Measurements from ENCODE around the gene DHX30. TPM values are rescaled to one million over a fixed set of nuclear protein-coding genes. Genes with fewer than 3 reads are reported as not detected.

DHX30 gene
- total RNA-seq, 1 donor from 2014 or later, result 54.6 TPM

DNA sequence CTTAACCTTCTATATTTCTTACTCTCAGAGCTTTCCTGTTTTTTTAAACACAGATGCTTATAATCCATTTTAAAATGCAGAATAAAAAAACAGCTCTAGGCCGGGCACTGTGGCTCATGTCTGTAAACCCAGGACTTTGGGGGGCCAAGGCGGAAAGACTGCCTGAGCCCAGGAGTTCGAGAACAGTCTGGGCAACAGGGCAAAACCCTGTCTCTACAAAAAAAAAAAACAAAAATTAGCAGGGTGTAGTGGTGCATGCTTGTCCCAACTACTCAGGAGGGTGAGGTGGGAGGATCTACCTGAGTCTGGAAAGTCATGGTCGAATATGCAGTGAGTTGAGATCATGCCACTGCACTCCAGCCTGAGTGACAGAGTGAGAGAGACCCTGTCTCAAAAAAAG is 36.8 kb upstream of the DHX30 start:
- H3K27me3 ChIP-seq (ENCODE audit: low read depth), result no peaks in the 10 kb centered on the region
- no peak overlapping the region for H3K27ac ChIP-seq
- ATAC-seq (no peak), DNase-seq (no peak)
- H3K4me1 ChIP-seq, result no peaks in the 10 kb centered on the region
- H3K36me3 ChIP-seq, result peaks cover 47% of the 10 kb centered on the region
- intact Hi-C loops (cut with DNase I), result no loop called here
- H3K9me3 ChIP-seq, result no peaks in the 10 kb centered on the region
- H3K4me3 ChIP-seq, result no peak overlapping the region
- TF ChIP-seq, protein P1, sequence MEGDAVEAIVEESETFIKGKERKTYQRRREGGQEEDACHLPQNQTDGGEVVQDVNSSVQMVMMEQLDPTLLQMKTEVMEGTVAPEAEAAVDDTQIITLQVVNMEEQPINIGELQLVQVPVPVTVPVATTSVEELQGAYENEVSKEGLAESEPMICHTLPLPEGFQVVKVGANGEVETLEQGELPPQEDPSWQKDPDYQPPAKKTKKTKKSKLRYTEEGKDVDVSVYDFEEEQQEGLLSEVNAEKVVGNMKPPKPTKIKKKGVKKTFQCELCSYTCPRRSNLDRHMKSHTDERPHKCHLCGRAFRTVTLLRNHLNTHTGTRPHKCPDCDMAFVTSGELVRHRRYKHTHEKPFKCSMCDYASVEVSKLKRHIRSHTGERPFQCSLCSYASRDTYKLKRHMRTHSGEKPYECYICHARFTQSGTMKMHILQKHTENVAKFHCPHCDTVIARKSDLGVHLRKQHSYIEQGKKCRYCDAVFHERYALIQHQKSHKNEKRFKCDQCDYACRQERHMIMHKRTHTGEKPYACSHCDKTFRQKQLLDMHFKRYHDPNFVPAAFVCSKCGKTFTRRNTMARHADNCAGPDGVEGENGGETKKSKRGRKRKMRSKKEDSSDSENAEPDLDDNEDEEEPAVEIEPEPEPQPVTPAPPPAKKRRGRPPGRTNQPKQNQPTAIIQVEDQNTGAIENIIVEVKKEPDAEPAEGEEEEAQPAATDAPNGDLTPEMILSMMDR (IDR thresholded peaks at IDR 0.05), result no peak

GRCh38 chr3:47772047-47772446 is 30.9 kb upstream of the DHX30 start:
- no peak for ATAC-seq
- H3K27me3 ChIP-seq (ENCODE audit: low read depth), result no peaks in the 10 kb centered on the region
- H3K36me3 ChIP-seq, result peaks cover 38% of the 10 kb centered on the region
- TF ChIP-seq, protein P1 (IDR thresholded peaks at IDR 0.05), result no peak
- no peak overlapping the region for H3K27ac ChIP-seq
- DNase-seq, result no peak
- no peaks in the 10 kb centered on the region for H3K9me3 ChIP-seq
- H3K4me1 ChIP-seq, result no peaks in the 10 kb centered on the region
- intact Hi-C loops (cut with DNase I), result no loop called here
- H3K4me3 ChIP-seq, result no peak overlapping the region

GRCh38 chr3:47772788-47773187 is 30.1 kb upstream of the DHX30 start:
- H3K27ac ChIP-seq, result no peak overlapping the region
- H3K4me3 ChIP-seq, result no peak overlapping the region
- DNase-seq (no peak), ATAC-seq (no peak)
- H3K4me1 ChIP-seq, result no peaks in the 10 kb centered on the region
- no peaks in the 10 kb centered on the region for H3K27me3 ChIP-seq (ENCODE audit: low read depth)
- no peaks in the 10 kb centered on the region for H3K9me3 ChIP-seq
- peaks cover 38% of the 10 kb centered on the region for H3K36me3 ChIP-seq
- intact Hi-C loops (cut with DNase I), result no loop called here
- TF ChIP-seq, protein P1 (IDR thresholded peaks at IDR 0.05), result no peak

DNA sequence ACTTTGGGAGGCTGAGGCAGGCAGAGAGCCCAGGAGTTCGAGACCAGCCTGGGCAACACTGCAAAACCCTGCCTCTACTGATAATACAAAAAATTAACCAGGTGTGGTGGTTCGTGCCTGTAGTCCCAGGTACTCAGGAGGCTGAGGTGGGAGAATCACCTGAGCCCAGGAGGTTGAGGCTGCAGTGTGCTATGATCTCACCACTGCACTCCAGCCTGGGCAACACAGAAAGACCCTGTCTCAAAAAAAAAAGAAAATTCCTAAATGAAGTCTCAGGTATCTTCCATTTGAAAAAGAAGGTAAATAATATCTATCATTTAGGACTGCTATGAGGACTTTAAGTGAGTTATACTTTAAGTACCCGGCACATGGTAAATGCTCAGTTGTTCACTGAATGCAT is 24.2 kb upstream of the DHX30 start:
- no peak overlapping the region for H3K27ac ChIP-seq
- H3K36me3 ChIP-seq, result no peaks in the 10 kb centered on the region
- no peak for DNase-seq
- TF ChIP-seq, protein P1 (IDR thresholded peaks at IDR 0.05), result no peak
- H3K4me1 ChIP-seq, result peaks cover 38% of the 10 kb centered on the region
- intact Hi-C loops (cut with DNase I), result no loop called here
- no peak overlapping the region for H3K4me3 ChIP-seq
- H3K27me3 ChIP-seq (ENCODE audit: low read depth), result no peaks in the 10 kb centered on the region
- ATAC-seq, result no peak
- H3K9me3 ChIP-seq, result no peaks in the 10 kb centered on the region

DNA sequence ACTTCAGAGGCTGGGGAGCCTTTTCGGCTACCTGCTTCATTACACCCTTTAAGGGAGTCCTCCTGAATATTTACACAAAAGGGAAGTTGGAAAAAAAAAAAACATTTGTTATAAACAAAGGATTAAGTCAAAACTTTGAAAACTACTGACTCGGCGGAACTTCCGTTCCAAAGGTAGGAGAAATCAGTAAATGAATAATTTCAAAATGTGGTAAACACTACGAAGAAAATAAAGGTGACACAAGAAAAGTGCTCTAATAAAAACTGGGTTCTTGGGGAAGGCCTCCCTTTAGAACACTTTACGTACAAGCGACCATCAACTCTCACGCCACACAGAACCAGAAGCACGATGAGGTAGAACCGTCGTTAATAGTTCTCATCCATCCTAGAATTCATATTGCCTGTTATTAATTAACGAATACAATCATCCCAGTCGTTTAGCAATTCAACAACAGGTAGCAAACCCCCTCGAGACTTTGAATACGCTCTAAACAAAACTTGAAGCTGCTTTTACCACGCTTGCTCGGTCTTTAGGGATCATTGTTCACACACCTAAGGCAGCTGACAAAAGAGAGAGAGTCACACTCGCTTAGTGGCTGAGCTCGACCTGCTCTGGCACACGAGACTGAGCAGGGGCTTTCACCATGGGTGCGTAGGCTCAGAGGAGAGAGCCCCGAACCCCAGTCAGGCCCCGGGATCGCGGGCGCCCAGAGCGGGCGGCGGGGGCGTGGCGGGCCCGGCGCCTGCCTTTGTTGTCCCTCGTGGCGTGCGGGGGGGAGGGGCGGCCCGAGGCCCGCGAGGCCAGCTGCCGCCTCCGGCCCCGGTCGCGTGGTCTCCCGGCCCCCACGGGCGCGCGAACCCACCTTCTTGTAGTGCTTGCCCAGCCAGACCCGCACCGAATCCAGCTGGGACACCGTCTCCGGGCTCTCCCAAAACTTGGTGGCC is 21.9 kb upstream of the DHX30 start:
- Histone ChIP-seq H3K27me3 (ENCODE audit: low read depth) (no peaks in the 10 kb centered on the region), H3K4me1 (peaks cover 38% of the 10 kb centered on the region), H3K36me3 (no peaks in the 10 kb centered on the region), H3K27ac (peak overlapping the region; percentile 99), H3K4me3 (peak overlapping the region; percentile 84), H3K9me3 (no peaks in the 10 kb centered on the region)
- peak; percentile 74 to 80 for ATAC-seq
- TF ChIP-seq, protein P1 (IDR thresholded peaks at IDR 0.05), result no peak
- intact Hi-C loops (cut with DNase I), result no loop called here
- DNase-seq, result peak; percentile 79
